GM18508 (cell line): ENCODE data around the gene COPS4.
"Not testable (repeated sequence)": the region's sequence is repeated elsewhere in the genome, so short reads cannot be mapped to it uniquely, and the experiment has no call there.

Source experiments
- ATAC-seq: cut with Tn5 transposase; IDR thresholded peaks from one replicate; pipeline ENCODE4 v1.9.1; 2021; ENCODE audit warnings: moderate number of reproducible peaks; ENCODE audit not compliant: insufficient read depth, unreplicated experiment

Gene COPS4

DNA sequence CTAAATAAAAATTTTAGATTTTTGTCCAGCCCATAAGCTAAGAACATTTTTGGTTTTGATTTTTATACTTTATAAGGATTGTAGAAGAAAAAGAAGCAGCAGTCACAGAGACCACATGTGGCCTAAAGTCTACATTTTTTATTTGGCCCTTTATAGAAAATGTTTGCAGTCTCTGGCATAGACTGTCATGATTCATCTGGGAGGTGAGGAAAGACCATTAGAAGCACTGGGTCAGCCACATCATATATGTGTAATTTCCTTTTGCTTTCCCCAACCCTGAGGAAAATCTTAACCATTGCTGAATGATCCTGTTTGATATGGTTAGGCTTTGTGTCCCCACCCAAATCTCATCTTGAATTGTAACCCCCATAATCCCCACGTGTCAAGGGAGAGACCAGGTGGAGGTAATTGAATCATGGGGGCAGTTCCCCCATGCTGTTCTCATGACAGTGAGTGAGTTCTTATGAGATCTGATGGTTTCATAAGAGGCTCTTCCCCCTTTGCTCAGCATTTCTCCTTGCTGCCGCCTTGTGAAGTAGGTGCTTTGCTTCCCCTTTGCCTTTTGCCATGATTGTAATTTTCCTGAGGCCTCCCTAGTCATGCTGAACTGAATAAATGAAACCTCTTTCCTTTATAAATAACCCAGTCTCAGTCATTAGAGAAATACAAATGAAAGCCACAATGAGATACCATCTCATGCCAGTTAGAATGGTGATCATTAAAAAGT is 12.1 kb upstream of the COPS4 start:
- no peak for ATAC-seq

DNA sequence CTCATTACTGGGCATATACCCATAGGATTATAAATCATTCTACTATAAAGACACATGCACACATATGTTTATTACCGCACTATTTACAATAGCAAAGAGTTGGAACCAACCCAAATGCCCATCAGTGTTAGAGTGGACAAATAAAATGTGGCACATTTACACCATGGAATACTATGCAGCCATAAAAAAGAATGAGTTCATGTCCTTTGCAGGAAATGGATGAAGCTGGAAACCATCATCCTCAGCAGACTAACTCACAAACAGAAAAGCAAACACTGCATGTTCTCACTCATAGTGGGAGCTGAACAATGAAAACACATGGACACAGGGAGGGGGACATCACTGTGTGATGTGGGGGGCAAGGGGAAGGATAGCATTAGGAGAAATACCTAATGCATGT is 11.4 kb upstream of the COPS4 start:
- ATAC-seq: not testable (repeated sequence)

DNA sequence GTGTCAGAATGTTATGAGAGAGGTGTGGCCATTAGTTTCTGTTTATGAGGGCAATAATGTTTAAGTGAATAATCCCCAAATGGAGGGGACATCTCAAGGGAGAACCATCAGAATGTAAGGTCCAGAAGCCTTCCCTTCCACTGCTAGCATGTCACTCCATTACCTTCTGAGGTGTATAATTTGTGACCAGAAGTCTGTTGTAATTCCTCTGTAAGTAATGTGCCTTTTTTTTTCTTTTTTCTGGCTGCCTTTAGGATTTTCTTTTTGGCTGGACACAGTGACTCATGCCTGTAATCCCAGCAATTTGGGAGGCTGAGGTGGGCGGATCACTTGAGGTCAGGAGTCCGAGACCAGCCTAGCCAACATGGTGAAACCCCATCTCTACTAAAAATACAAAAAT is 10.8 kb upstream of the COPS4 start:
- no peak for ATAC-seq

DNA sequence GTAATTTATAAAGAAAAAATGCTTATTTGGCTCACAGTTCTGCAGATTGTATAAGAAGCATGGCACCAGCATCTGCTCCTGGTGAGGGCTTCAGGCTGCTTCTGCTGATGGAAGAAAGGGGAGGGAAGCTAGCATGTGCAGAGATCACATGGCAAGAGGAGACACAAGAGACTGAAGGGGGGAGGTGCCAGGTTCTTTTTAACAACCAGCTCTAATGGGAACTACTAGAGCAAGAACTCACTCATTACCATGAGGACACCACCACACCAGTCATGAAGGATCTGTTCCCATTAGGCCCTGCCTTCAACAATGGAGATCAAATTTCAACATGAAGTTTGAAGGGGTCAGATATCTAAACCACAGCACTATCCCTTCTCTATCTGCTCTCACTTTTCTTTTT is 9.4 kb upstream of the COPS4 start:
- ATAC-seq: no peak

DNA sequence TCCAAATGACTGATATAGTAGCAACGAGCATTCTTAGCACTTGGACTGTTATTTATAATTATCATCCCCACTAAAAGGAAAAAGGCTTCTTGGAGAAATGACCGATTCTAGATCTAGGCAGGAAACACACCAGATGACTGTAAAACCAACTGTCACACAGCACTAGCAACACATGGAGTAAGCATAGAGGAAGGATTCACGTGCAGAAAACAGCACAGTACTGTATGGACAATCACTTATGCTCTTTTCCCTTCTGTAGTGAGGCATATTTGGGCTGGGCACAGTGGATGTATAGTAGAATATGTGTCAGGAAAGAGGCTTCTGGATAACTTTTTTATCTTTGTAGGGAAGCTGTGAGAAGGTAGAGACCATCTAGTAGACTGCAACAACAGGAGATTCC is 6.0 kb upstream of the COPS4 start:
- ATAC-seq: no peak

DNA sequence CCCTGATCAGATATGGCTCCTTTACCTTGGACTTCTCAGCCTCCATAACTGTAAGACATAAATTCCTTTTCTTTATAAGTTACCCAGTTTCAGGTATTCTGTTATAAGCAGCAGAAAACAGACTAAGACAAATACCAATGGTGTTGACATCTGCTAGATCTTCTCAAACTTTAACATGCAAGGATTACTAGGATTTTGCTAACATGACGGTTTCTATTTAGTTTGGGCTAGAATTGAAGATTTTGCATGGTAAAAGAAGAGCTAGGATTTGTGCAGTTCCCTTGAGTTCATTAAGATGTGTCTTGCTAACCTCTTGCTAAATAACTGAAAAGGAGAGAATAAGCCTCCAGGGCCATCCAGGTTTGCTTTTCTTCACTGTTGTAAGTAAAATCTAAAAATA is 5.3 kb upstream of the COPS4 start:
- no peak for ATAC-seq

DNA sequence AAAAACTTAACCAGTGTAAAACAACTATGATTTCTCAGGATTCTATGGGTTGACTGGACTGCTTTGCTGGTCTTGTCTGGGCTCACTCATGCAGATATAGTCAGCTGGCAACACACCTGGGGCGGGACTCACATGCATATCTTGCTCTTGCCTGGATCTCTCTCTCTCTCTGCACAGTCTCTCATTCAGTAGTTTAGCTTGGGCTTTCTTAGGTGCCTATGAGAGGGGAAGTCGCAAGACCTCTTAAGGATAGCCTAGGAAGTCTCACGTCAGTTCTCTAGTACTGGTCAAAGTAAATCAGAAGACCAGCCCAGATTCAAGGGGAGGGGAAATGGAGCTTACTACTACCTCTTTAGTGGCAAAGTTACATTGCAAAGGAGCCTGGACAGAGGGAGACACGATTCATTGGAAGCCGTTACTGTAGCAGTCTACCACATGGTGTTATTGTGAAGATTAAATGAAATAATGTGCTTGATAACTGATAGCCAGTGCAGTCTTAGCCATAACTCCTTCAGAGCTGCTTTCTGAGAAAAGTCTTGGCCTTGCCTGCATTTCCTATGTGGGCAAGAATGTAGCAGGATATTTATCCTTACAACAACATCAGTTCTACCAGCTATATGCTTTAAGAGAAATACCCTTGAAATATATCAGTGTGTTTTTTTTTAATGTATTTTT is 2.1 kb downstream of the COPS4 start:
- no peak for ATAC-seq

DNA sequence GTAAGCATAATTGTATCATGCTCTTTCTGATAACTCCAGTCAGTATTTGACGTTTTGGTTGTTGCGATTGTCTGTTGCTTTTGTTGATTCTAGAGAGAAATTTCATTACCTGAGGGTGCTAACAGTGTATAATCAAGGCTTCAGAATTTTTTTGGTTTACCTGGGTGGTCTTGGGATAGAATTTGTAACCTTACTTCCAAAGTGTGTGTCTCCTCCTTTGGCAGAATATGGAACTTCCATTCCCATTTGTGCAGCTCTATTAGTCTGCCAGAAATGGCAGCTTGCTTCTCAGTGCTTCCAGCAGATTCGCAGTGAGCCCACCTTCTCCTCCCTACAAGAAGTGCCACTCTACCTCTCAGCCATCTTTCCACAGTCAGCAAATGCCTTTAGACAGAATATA is 5.3 kb downstream of the COPS4 start:
- ATAC-seq: no peak

DNA sequence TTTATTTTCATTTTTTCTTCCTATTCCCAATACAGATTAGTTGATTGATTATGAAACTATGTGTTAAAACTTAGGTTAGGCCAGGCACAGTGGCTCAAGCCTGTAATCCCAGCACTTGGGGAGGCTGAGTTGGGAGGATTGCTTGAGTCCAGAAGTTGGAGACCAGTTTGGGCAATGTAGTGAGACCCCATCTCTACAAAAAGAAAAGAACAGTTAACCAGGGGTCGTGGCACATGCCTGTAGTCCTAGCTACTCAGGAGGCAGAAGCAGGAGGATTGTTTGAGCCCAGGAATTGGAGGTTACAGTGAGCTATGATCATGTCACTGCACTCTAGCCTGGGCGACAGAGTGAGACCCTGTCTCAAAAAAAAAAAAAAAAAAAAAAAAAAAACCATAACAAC is 8.2 kb downstream of the COPS4 start:
- ATAC-seq: not testable (repeated sequence)

DNA sequence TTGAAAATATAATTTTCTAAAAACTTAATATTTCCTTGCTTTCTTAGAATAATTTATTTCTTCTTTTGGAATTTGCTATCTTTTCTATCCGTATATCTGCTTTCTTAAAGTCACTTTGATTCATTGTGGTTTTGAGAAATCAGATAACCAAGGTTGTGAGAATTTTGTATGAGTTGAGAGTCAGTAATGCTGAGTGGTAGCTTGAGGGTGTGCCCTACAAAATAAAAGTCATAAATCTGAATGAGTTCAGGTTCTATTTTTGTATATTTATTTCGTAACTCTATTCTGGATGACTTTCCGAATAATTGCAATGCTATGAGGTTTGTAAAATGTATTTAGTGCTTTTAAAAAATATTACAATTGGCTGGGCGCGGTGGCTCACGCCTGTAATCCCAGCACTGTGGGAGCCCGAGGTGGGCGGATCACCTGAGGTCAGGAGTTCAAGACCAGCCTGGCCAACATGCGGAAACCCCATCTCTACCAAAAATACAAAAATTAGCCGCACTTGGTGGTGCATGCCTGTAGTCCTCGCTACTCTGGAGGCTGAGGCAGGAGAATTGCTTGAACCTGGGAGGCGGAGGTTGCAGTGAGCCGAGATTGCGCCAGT is 8.9 kb downstream of the COPS4 start:
- no peak for ATAC-seq

DNA sequence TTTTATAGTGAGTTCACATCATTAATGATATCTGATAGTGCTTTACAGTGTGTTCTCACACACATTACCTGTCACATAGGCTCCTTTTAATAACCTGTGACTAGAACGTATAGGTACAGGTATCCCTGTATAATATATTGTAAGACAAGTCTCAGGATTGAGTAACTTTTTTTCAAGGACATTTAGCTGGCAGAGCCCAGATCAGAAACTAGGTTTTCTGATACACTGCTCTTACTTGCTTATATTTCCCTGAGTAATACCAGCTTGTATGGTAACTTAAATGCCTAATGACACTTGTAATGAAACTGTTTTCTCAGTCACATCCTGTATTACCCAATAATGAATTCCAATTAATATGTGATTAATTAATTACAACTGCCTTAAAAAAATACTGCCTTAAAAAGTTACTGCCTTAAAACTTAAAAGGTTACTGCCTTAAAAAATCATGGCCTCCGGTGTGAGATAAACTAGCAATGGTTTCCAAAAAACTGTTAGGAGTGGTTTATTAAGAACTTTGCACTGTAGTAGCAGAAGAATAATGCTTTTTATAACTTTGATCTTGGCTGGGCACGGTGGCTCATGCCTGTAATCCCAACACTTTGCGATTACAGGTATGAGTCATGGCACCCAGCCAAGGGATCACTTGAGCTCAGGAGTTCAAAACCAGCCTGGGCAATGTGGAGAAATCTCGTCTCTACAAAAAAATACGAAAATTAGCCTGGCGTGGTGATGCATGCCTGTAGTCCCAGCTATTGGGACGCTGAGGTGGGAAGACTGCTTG is 11.9 kb downstream of the COPS4 start:
- ATAC-seq: no peak

DNA sequence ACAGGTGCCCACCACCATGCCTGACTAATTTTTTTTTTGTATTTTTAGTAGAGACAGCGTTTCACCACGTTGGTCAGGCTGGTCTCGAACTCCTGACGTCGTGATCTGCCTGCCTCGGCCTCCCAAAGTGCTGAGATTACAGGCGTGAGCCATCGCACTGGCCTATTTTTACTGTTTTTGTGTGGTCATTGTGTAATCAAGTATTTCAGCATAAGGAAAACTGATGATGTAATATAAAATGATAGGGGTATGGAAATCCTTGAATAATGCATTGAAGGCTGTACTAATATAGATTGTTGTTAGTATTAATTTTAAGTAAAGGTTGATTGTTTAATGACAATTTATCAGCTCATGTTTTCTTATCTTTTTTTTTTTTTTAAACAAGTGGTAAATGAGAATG is 13.8 kb downstream of the COPS4 start:
- not testable (repeated sequence) for ATAC-seq

DNA sequence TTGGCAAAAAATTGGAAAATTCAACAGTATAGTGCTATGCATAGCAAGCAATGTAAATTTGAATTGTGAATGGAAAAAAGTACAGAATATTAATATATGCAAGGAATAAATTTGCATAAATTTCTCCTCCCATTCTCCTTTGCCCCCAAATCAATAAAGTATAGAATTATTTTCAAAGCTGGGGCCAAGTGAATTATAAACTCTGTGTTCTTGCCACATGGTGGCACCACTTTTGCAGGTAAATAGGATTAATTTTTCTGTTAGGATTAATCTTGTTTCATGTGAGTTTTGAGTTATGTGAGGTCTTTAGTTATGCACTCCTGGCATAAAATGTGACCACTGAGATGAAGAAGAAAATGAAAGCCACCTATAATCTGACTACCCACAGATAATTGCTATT is 19.9 kb downstream of the COPS4 start:
- ATAC-seq: no peak

DNA sequence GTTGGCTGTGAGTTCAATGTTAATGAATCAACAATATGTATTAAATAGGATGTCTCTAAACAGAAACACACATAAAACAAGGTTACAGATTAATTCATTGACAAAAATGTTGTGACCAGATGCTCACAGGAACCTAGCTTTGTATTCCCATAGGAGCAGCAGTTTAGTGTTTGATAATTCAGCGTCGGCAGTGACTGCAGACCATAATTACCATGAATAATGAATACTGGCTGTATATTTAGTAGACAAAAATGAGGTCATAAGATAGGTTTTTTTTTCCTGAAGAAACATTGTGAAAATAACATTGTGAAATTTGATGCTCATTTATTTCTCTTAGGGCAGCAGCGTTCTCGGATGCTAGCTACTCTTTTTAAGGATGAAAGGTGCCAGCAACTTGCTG is 27.8 kb downstream of the COPS4 start:
- no peak for ATAC-seq

DNA sequence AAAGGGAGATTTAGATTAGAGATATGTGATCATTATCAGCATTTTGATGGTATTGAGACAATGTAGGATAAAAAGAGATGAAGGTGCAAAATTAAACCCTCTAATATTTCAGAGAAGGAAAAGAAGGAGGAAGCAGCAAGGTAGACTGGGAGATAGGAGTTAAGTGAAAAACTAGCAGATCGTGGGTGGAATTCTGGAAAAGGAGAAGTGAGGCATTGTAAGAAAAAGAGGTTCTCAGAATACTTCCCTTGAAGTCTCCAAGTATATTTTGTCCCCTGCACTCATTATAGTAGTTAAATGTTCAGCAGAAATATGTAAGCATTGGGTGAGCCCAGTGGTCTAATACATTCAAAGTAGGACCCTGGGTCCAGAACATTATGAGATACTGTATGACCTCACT is 30.3 kb downstream of the COPS4 start:
- no peak for ATAC-seq

DNA sequence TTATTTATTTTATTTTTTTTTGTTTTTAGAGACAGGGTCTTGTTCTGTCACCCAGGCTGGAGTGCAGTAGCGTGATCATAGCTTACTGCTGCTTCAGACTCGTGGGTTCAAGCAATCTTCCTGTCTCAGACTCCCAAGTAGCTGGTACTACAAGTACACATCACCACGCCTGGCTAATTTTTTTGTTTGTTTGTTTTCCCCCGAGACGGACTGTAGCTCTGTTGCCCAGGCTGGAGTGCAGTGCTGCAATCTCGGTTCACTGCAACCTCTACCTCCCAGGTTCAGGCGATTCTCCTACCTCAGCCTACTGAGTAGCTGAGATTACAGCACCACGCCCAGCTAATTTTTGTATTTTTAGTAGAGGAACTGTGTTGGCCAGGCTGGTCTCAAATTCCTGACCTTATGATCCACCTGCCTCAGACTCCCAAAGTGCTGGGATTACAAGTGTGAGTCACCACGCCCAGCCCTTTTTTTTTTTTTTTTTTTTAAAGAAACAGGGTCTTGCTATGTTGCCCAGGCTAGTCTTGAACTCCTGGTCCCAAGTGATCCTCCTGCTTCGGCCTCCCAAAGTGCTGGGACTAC is 32.2 kb downstream of the COPS4 start:
- ATAC-seq: no peak

DNA sequence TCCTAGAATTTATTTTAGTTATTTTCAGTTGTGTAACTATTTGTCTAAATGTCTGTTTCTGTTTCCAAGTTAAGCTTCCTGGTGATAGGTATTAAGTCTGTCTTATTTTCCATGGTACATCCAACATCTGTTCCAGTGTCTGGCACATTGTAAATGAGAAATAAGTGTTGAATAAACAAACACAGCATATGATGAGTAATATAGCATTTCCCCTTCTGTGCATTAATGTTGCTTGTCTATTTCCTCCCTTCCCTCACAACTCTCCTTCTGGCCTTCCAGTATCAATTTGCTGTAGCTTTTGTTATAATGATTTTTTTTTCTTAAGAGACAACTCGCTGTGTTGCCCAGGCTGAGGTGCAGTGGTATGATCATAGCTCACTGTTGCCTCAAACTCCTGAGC is 36.1 kb downstream of the COPS4 start:
- ATAC-seq: no peak

DNA sequence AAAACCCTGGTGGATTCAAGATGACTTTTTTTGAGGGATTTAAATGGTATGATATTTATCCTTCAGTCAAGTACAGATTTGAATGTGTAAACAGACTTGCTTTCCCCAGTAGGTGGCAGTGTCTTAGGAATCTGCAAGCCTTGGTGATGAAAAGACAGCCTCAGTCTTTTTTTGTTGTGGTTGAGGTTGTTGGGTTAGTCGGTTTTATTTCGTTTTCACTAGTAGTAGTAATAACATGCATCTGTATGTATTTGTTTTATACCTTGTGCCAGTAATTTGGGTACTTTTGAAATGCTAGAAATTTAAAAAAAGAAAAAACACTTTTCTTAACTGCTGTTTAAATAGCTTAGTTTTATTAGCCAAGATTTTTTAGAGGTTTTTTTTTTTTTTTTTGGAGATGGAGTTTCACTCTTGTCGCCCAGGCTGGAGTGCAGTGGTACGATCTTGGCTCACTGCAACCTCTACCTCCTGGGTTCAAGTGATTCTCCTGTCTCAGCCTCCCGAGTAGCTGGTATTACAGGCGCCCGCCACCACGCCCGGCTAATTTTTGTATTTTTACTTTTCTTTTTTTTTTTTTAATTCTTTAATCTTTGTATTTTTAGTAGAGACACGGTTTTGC is 39.2 kb downstream of the COPS4 start:
- ATAC-seq: peak; percentile 75

DNA sequence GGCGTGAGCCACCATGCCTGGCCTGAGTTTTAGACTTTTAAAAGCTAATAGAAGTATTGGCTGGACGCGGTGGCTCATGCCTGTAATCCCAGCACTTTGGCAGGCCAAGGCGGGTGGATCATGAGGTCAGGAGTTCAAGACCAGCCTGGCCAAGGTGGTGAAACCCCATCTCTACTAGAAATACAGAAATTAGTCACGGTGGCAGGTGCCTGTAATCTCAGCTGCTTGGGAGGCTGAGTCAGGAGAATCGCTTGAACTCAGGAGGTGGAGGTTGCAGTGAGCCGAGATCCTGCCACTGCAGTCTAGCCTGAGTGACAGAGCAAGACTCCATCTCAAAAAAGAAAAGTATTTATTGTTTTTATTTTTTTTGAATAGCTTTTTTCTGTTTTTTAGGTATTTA is 39.8 kb downstream of the COPS4 start:
- ATAC-seq: not testable (repeated sequence)
